Choroid plexus epithelial cell (primary cell): ENCODE data around the gene GABBR1.

Experiments
- DNase-seq: peaks from one replicate; pipeline ENCODE4 v3.0.0-alpha.2; 2010; ENCODE audit warnings: low read depth
- H3K4me3 ChIP-seq: 2 replicates; pipeline ENCODE4 v1.5.1; 2011; ENCODE audit warnings: low read depth, mild to moderate bottlenecking, control low read depth, low read length, moderate library complexity
- TF ChIP-seq, protein P1 (sequence below): conservative IDR thresholded peaks from 2 replicates; pipeline ENCODE4 v1.5.1; 2011; ENCODE audit warnings: low read depth, mild to moderate bottlenecking, control low read depth, inconsistent platforms, low read length, moderate library complexity

GABBR1 gene

DNA sequence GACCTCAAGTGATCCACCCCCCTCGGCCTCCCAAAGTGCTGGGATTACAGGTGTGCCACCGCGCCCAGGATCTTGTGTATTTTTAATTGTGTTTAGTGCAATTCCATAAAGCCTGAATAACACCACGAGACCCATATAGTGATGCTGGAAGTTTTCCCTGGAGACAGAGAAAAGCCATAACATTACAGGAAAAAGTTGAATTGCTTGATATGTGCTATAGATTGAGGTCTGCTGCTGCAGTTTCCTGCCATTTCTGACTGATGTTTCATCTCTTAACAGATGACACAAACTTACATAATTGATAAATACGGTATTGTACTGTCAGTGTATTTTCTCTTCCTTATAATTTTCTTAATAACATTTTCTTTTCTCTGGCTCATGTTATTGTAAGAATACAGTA lies 66.1 kb downstream of the GABBR1 start:
- no peak for DNase-seq
- TF ChIP-seq, protein P1, sequence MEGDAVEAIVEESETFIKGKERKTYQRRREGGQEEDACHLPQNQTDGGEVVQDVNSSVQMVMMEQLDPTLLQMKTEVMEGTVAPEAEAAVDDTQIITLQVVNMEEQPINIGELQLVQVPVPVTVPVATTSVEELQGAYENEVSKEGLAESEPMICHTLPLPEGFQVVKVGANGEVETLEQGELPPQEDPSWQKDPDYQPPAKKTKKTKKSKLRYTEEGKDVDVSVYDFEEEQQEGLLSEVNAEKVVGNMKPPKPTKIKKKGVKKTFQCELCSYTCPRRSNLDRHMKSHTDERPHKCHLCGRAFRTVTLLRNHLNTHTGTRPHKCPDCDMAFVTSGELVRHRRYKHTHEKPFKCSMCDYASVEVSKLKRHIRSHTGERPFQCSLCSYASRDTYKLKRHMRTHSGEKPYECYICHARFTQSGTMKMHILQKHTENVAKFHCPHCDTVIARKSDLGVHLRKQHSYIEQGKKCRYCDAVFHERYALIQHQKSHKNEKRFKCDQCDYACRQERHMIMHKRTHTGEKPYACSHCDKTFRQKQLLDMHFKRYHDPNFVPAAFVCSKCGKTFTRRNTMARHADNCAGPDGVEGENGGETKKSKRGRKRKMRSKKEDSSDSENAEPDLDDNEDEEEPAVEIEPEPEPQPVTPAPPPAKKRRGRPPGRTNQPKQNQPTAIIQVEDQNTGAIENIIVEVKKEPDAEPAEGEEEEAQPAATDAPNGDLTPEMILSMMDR: no peak
- H3K4me3 ChIP-seq: no peak overlapping the region

DNA sequence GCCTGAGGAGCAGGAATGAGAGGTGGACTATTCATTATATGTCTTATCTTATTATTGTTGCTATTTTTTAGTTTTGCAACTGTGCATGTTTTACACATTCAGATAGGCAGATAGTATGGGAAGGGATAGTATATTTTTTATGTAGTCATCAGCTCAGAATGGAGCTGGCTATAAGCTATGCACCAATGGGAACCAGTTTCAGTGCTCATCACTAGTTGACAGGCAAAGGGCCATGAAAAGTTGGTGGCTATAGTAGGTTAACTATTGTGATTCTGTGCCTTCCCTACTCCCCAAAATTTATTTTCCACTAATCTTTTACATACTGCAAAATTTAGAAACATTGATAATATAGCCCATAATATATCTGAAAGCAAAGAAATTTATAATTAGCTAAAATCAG lies 68.1 kb downstream of the GABBR1 start:
- TF ChIP-seq, protein P1: no peak
- peak; percentile 43 for DNase-seq
- H3K4me3 ChIP-seq: no peak overlapping the region

DNA sequence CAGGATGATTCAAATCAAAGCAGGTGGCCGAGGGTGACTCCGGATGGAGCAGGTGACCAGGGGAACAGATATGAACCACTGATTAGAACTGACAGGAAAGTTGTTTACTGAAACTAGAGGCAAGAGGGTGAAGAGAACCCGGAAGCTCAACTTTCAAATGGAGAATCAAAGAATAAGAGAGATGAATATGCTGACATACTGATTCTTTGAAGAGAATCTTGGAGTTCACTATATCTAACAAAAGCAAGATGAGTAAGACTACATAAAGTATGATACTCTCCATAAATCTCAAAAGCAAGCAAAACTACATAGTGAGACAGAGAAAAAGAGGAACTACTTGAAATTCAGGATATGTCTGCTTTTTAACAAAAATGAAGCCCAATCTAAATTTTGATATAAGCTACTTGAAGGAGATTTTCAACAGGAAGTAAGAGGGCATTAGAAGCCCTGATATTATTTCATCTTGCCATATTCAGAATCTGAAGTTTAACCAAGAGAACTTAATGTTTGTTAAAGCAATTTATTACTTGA lies 69.5 kb downstream of the GABBR1 start:
- TF ChIP-seq, protein P1: no peak
- no peak for DNase-seq
- no peak overlapping the region for H3K4me3 ChIP-seq

DNA sequence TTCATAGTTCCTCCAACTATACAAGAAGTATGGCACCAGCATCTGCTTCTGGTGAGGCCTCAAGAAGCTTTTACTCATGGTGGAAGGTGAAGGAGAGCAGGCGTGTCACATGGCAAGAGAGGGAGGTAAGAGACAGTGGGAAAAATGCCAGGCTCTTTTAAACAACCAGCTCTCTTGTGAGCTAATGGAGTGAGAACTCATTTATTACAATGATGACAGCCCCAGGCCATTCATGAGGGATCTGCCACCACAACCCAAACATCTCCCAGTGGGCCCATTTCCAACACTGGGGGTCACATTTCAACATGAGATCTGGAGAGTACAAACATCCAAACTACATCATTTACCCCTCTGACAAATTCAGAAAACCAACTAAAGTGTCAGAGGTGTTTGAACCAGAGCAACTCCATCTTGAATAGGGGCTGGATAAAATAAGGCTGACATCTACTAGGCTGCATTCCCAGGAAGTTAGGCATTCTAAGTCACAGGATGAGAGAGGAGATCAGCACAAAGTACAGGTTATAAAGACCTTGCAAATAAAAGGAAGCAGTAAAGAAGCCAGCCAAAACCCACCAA lies 71.3 kb downstream of the GABBR1 start:
- no peak for DNase-seq
- no peak overlapping the region for H3K4me3 ChIP-seq
- TF ChIP-seq, protein P1: no peak

DNA sequence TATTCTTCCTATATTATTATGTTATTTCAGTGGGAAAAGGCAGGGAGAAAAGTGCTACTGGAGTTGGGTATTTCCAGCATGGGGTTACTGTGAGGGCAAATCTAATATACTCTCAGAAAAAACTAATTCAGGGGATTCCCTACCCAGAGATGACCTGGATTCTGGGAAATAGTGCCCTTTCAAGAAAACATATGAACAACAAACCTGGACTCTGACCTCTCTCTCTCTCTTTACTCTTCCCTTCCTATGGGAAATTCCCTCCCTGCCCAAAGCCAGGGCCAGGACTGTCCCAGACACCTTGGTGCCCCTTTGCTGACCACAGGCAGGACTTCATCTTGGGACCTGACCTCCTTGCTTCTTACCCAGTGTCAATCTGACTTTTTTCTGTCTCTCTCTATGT lies 71.9 kb downstream of the GABBR1 start:
- no peak overlapping the region for H3K4me3 ChIP-seq
- TF ChIP-seq, protein P1: no peak
- DNase-seq: no peak

DNA sequence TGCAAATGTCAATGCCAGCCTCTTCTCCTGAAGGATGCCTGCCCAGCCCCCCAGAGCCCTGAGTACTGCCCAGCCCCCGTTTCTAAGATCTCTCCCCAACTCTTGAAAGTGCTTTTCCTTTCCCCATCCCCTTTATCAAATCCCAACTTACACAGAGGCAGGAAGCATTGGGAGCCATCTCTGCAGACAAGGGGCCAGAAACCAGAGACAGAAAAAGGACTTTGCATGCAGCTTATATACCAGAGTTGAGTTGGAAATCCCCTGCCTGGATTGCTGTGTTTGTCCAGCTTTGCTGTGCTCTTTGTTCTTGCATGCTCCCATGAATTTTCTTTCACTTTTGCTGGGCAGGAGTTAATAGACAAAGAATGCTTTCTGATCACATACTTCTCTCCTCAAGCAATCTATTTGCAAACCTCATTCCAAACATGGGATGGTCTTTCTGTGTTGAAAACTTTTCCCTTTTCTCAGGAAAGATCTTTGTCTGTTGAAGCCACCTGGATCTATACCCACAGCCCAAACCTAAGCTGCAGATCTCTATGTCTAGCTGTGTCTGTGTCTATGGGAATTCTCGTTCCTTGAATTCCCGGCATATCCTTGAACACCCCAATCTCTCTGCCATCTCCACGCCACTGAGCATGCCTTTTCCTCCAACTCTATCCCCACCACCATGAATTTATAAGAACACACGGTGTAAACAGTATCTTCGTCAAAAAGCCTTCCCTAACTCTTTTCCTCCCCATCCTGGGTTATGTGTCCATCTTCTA lies 73.3 kb downstream of the GABBR1 start, which contains the start of gene UBD:
TSS of gene UBD (minus strand) at position 209 of the 764 bp plus-strand sequence. CDS start at position 178, 31 bp downstream.
- TF ChIP-seq, protein P1: no peak
- DNase-seq: peak; percentile 2

More for the DNA sequence above, 73.3 kb downstream of the GABBR1 start, which contains the start of gene UBD:
- H3K4me3 ChIP-seq: no peak within 1 kb of the TSS
